ENCODE measurements around the gene LXN. TPM values are rescaled to one million over a fixed set of nuclear protein-coding genes. Genes with fewer than 3 reads are reported as not detected.

LXN gene
- total RNA-seq, 1 donor from 2014 or later: 24.9 TPM

- ATAC-seq: no peak
These were observed 54.2 kb downstream of the LXN start for GRCh38 chr3:158617982-158618875.

More at GRCh38 chr3:158617982-158618875, 54.2 kb downstream of the LXN start:
- intact Hi-C loops (cut with DNase I): no loop called here
- DNase-seq (ENCODE audit: low spot score): no peak

Other genes with a start within 250 kb of the LXN start
- 21.1 TPM for gene MLF1, start 101.5 kb downstream of the LXN start, total RNA-seq
- 41.2 TPM for gene GFM1, start 28.1 kb downstream of the LXN start, total RNA-seq
- gene RARRES1, start 59.8 kb upstream of the LXN start, total RNA-seq: 264 TPM
- 54.6 TPM for gene MFSD1, start 129.4 kb upstream of the LXN start, total RNA-seq